CD8-positive, alpha-beta memory T cell (primary cell): ENCODE results near the gene KCNMA1. TPM values are rescaled to one million over a fixed set of nuclear protein-coding genes. Genes with fewer than 3 reads are reported as not detected.

Experiments used
- CTCF ChIA-PET: fragments of 350-600 bp; sonication (Branson Sonifier 250); formaldehyde crosslinking; loops from one replicate; lab custom pipeline; 2021; ENCODE audit warnings: antibody characterized with exemption; lab: Charles Lee
- POLR2A ChIA-PET: fragments of 350-600 bp; sonication (Branson Sonifier 250); formaldehyde crosslinking; loops from one replicate; lab custom pipeline; 2021; ENCODE audit warnings: antibody characterized with exemption; lab: Charles Lee
- DNase-seq, 5 donors: peaks; one replicate each; pipeline versions ENCODE4 v3.0.0 to v3.0.0-alpha.2; 2020 to 2022; ENCODE audit warnings: mixed read lengths in 1 of 5
- H3K27ac ChIP-seq: one replicate; pipeline ENCODE4 v1.7.0; 2013; ENCODE audit warnings: low read depth, mild to moderate bottlenecking, low read length, moderate library complexity
- H3K27me3 ChIP-seq: 2 replicates; pipeline ENCODE4 v1.7.0; 2013; ENCODE audit warnings: low read length, mild to moderate bottlenecking; ENCODE audit not compliant: insufficient read depth, poor library complexity, severe bottlenecking
- H3K36me3 ChIP-seq: 2 replicates; pipeline ENCODE4 v1.7.0; 2013; ENCODE audit warnings: mild to moderate bottlenecking, low read length, moderate library complexity; ENCODE audit not compliant: insufficient read depth
- H3K4me1 ChIP-seq: 2 replicates; pipeline ENCODE4 v1.7.0; 2013; ENCODE audit warnings: mild to moderate bottlenecking, low read length, moderate library complexity; ENCODE audit not compliant: insufficient read depth
- H3K4me3 ChIP-seq: 2 replicates; pipeline ENCODE4 v1.7.0; 2013; ENCODE audit warnings: mild to moderate bottlenecking, low read length
- H3K9me3 ChIP-seq: 2 replicates; pipeline ENCODE4 v1.7.0; 2013; ENCODE audit warnings: mild to moderate bottlenecking, low read length
- H3K27ac Mint-ChIP-seq, 8 donors: one replicate each; pipeline ENCODE4 v1.8.0; 2020 to 2021; ENCODE audit warnings: mixed read lengths in 8 of 8, mild to moderate bottlenecking in 6 of 8, inconsistent platforms in 3 of 8, moderate library complexity in 3 of 8
- H3K27me3 Mint-ChIP-seq, 2 donors: one replicate each; pipeline ENCODE4 v1.8.0; 2020 to 2021; ENCODE audit warnings: mixed read lengths in 2 of 2, mild to moderate bottlenecking in 1 of 2, moderate library complexity in 1 of 2
- H3K36me3 Mint-ChIP-seq, 3 donors: one replicate each; pipeline ENCODE4 v1.8.0; 2020 to 2021; ENCODE audit warnings: mixed read lengths in 3 of 3, inconsistent platforms in 1 of 3, mild to moderate bottlenecking in 1 of 3
- H3K4me1 Mint-ChIP-seq, 3 donors: one replicate each; pipeline ENCODE4 v1.8.0; 2020 to 2021; ENCODE audit warnings: mixed read lengths in 3 of 3, inconsistent platforms in 1 of 3, mild to moderate bottlenecking in 1 of 3
- H3K4me3 Mint-ChIP-seq, 7 donors: one replicate each; pipeline ENCODE4 v1.8.0; 2020 to 2021; ENCODE audit warnings: mixed read lengths in 7 of 7, mild to moderate bottlenecking in 6 of 7, moderate library complexity in 4 of 7, inconsistent platforms in 2 of 7
- H3K9me3 Mint-ChIP-seq, 5 donors: one replicate each; pipeline ENCODE4 v1.8.0; 2020 to 2022; ENCODE audit warnings: mixed read lengths in 5 of 5, mild to moderate bottlenecking in 3 of 5, moderate library complexity in 2 of 5, inconsistent platforms in 1 of 5
- polyA plus RNA-seq: library from polyadenylated mRNA; unstranded; fragments of 300-500 nt; fragmentation: Illumina TruSeq; gene quantifications from one replicate; pipeline ENCODE4 v1.2.3, GENCODE V29; 2021
- total RNA-seq, 2 experiments: library from RNA; stranded (reverse); gene quantifications; one replicate each; pipeline ENCODE4 v1.2.3, GENCODE V29; 2021

KCNMA1 gene
- total and polyA plus RNA-seq, 3 experiments from 2014 or later, result 0.20 to 0.31 TPM; not detected in 1

GRCh38 chr10:77056650-77057049, 581.0 kb downstream of the KCNMA1 start:
- no peak overlapping the region for H3K4me3 ChIP-seq
- no peaks in the 10 kb centered on the region for H3K4me1 ChIP-seq
- DNase-seq, result no peak
- ChIA-PET POLR2A (no interaction called here), CTCF (no interaction called here)
- Mint-ChIP-seq H3K27me3 (peaks cover 11 to 22% of the 10 kb centered on the region in 2 donors), H3K4me3 (no peak overlapping the region), H3K27ac (no peak overlapping the region), H3K36me3 (no peaks in the 10 kb centered on the region), H3K4me1 (no peaks in the 10 kb centered on the region), H3K9me3 (peaks cover 0 to 4% (median 0%) of the 10 kb centered on the region in 5 donors)
- no peaks in the 10 kb centered on the region for H3K27me3 ChIP-seq
- H3K27ac ChIP-seq, result no peak overlapping the region
- no peaks in the 10 kb centered on the region for H3K36me3 ChIP-seq
- H3K9me3 ChIP-seq, result no peaks in the 10 kb centered on the region

GRCh38 chr10:77052593-77052992, 585.0 kb downstream of the KCNMA1 start:
- CTCF ChIA-PET, result no interaction called here

GRCh38 chr10:77051837-77052236, 585.8 kb downstream of the KCNMA1 start:
- H3K27me3 Mint-ChIP-seq, result peaks cover 11 to 26% of the 10 kb centered on the region in 2 donors
- H3K27me3 ChIP-seq, result no peaks in the 10 kb centered on the region
- peaks cover 0 to 2% (median 0%) of the 10 kb centered on the region in 5 donors for H3K9me3 Mint-ChIP-seq
- POLR2A ChIA-PET, result no interaction called here
- H3K36me3 Mint-ChIP-seq, result no peaks in the 10 kb centered on the region
- CTCF ChIA-PET, result no interaction called here
- no peak overlapping the region for H3K27ac Mint-ChIP-seq
- H3K4me1 Mint-ChIP-seq, result no peaks in the 10 kb centered on the region
- H3K36me3 ChIP-seq, result no peaks in the 10 kb centered on the region
- H3K9me3 ChIP-seq, result no peaks in the 10 kb centered on the region
- no peaks in the 10 kb centered on the region for H3K4me1 ChIP-seq
- H3K4me3 Mint-ChIP-seq, result no peak overlapping the region
- H3K27ac ChIP-seq, result no peak overlapping the region
- no peak overlapping the region for H3K4me3 ChIP-seq
- DNase-seq, result no peak

More at GRCh38 chr10:77052593-77052992, 585.0 kb downstream of the KCNMA1 start:
- peaks cover 0 to 4% (median 0%) of the 10 kb centered on the region in 5 donors for H3K9me3 Mint-ChIP-seq
- Histone ChIP-seq H3K4me1 (no peaks in the 10 kb centered on the region), H3K9me3 (no peaks in the 10 kb centered on the region), H3K4me3 (no peak overlapping the region), H3K27me3 (no peaks in the 10 kb centered on the region), H3K27ac (no peak overlapping the region), H3K36me3 (no peaks in the 10 kb centered on the region)
- POLR2A ChIA-PET, result no interaction called here
- no peaks in the 10 kb centered on the region for H3K4me1 Mint-ChIP-seq
- no peaks in the 10 kb centered on the region for H3K36me3 Mint-ChIP-seq
- no peak overlapping the region for H3K27ac Mint-ChIP-seq
- no peak overlapping the region for H3K4me3 Mint-ChIP-seq
- no peak for DNase-seq
- peaks cover 11 to 26% of the 10 kb centered on the region in 2 donors for H3K27me3 Mint-ChIP-seq

GRCh38 chr10:77049896-77050295, 587.7 kb downstream of the KCNMA1 start:
- no peak overlapping the region for H3K27ac ChIP-seq
- no peak overlapping the region for H3K4me3 ChIP-seq
- no peaks in the 10 kb centered on the region for H3K4me1 ChIP-seq
- ChIA-PET POLR2A (no interaction called here), CTCF (no interaction called here)
- Mint-ChIP-seq H3K36me3 (no peaks in the 10 kb centered on the region), H3K4me1 (no peaks in the 10 kb centered on the region), H3K9me3 (peaks cover 0 to 4% (median 0%) of the 10 kb centered on the region in 5 donors), H3K27ac (no peak overlapping the region), H3K4me3 (no peak overlapping the region), H3K27me3 (peaks cover 16 to 28% of the 10 kb centered on the region in 2 donors)
- no peak for DNase-seq
- H3K27me3 ChIP-seq, result no peaks in the 10 kb centered on the region
- H3K36me3 ChIP-seq, result no peaks in the 10 kb centered on the region
- H3K9me3 ChIP-seq, result no peaks in the 10 kb centered on the region

- H3K36me3 ChIP-seq, result no peaks in the 10 kb centered on the region
- no peaks in the 10 kb centered on the region for H3K27me3 ChIP-seq
- Mint-ChIP-seq H3K4me3 (no peak overlapping the region), H3K27ac (peak overlapping the region in 1 of 8 donors; percentile 26), H3K27me3 (peaks cover 14 to 26% of the 10 kb centered on the region in 2 donors), H3K4me1 (no peaks in the 10 kb centered on the region), H3K9me3 (peaks cover 0 to 4% (median 0%) of the 10 kb centered on the region in 5 donors), H3K36me3 (no peaks in the 10 kb centered on the region)
- ChIA-PET POLR2A (no interaction called here), CTCF (no interaction called here)
- no peak overlapping the region for H3K4me3 ChIP-seq
- DNase-seq, result no peak
- no peak overlapping the region for H3K27ac ChIP-seq
- H3K4me1 ChIP-seq, result no peaks in the 10 kb centered on the region
- no peaks in the 10 kb centered on the region for H3K9me3 ChIP-seq
Measured at GRCh38 chr10:77049146-77049545, 588.5 kb downstream of the KCNMA1 start.

- H3K9me3 ChIP-seq, result no peaks in the 10 kb centered on the region
- Mint-ChIP-seq H3K4me3 (no peak overlapping the region), H3K4me1 (peaks cover 8 to 10% (median 9%) of the 10 kb centered on the region in 3 donors), H3K9me3 (peaks cover 0 to 2% (median 0%) of the 10 kb centered on the region in 5 donors), H3K27ac (no peak overlapping the region), H3K36me3 (no peaks in the 10 kb centered on the region), H3K27me3 (peaks cover 6 to 8% of the 10 kb centered on the region in 2 donors)
- no peaks in the 10 kb centered on the region for H3K27me3 ChIP-seq
- no peak for DNase-seq
- ChIA-PET POLR2A (no interaction called here), CTCF (no interaction called here)
- H3K4me3 ChIP-seq, result no peak overlapping the region
- peaks cover 13% of the 10 kb centered on the region for H3K4me1 ChIP-seq
- no peak overlapping the region for H3K27ac ChIP-seq
- no peaks in the 10 kb centered on the region for H3K36me3 ChIP-seq
Measured at GRCh38 chr10:77045085-77045484, 592.5 kb downstream of the KCNMA1 start.

- H3K36me3 Mint-ChIP-seq, result no peaks in the 10 kb centered on the region
- H3K9me3 ChIP-seq, result no peaks in the 10 kb centered on the region
- CTCF ChIA-PET, result no interaction called here
Measured at GRCh38 chr10:77043420-77043763, 594.2 kb downstream of the KCNMA1 start.

GRCh38 chr10:77042706-77043419, 594.7 kb downstream of the KCNMA1 start:
- Mint-ChIP-seq H3K27me3 (peaks cover 4 to 8% of the 10 kb centered on the region in 2 donors), H3K36me3 (no peaks in the 10 kb centered on the region), H3K27ac (no peak overlapping the region), H3K9me3 (peaks cover 0 to 2% (median 0%) of the 10 kb centered on the region in 5 donors), H3K4me1 (peaks cover 8 to 10% (median 9%) of the 10 kb centered on the region in 3 donors), H3K4me3 (no peak overlapping the region)
- H3K36me3 ChIP-seq, result no peaks in the 10 kb centered on the region
- peaks cover 13% of the 10 kb centered on the region for H3K4me1 ChIP-seq
- H3K27ac ChIP-seq, result no peak overlapping the region
- H3K27me3 ChIP-seq, result no peaks in the 10 kb centered on the region
- H3K9me3 ChIP-seq, result no peaks in the 10 kb centered on the region
- no peak for DNase-seq
- POLR2A ChIA-PET, result no interaction called here
- CTCF ChIA-PET, result no interaction called here
- H3K4me3 ChIP-seq, result no peak overlapping the region

More at GRCh38 chr10:77043420-77043763, 594.2 kb downstream of the KCNMA1 start:
- no peak overlapping the region for H3K27ac Mint-ChIP-seq
- Histone ChIP-seq H3K27ac (no peak overlapping the region), H3K4me3 (no peak overlapping the region), H3K27me3 (no peaks in the 10 kb centered on the region), H3K4me1 (peaks cover 13% of the 10 kb centered on the region), H3K36me3 (no peaks in the 10 kb centered on the region)
- peaks cover 0 to 2% (median 0%) of the 10 kb centered on the region in 5 donors for H3K9me3 Mint-ChIP-seq
- POLR2A ChIA-PET, result no interaction called here
- peaks cover 4 to 8% of the 10 kb centered on the region in 2 donors for H3K27me3 Mint-ChIP-seq
- H3K4me3 Mint-ChIP-seq, result no peak overlapping the region
- no peak for DNase-seq
- peaks cover 8 to 10% (median 9%) of the 10 kb centered on the region in 3 donors for H3K4me1 Mint-ChIP-seq
